Measurements from ENCODE around the gene GPC4. TPM values are rescaled to one million over a fixed set of nuclear protein-coding genes. Genes with fewer than 3 reads are reported as not detected.

GPC4 gene
- total and polyA plus RNA-seq, 2 donors (not counting 3 experiments of a cell fraction or from before 2014, with no cell fraction given), result 0.20 TPM; not detected in 1

DNA sequence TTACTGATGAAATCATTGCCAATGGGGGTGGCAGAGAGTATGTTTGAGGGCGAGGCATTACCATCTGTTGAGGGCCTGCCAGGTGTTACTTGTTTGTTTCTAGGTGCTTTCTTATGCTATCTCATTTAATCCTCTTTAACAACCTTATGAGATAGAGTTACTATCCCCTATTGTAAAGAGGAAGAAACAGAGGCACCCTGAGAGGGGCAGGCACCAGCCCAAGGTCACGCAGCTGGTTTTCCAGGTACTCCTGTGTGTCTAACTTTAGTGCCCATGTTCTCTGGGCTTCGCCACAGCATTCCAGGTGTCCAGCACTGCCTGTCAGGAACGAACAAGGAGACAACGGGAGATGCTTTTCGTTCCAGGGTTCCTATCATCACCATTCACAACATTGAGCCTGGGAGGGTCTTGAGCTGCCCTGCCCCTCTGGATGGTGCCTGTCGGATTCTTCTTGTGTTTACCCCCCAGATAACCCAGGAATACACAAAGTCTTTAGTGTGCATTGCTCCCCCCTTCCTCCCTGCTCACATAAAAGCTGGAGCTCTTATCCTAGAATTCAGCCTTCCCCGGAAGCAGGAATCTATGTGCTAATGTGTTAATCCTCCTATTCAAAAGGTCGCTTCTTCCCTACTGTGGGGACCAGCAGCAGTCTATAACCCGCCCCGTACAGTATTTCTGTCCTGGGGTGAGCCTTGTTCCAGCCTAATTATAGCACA, 24.9 kb upstream of the GPC4 start:
- H3K4me1 ChIP-seq (ENCODE audit: control insufficient read depth, extremely low read depth, insufficient read depth, low read length), result no peaks in the 10 kb centered on the region
- no peaks in the 10 kb centered on the region for H3K9me3 ChIP-seq (replicated peaks; ENCODE audit: control insufficient read depth, insufficient read depth, low read length)
- no peak overlapping the region for H3K27ac ChIP-seq (ENCODE audit: insufficient read depth, low read depth, low read length)
- H3K4me3 ChIP-seq (replicated peaks in 1 of 3; ENCODE audit: insufficient read depth in 1 of 3, low read depth in 1 of 3, low read length in 3 of 3), result no peak overlapping the region
- H3K27me3 ChIP-seq (ENCODE audit: control insufficient read depth in 2 of 2, insufficient read depth in 2 of 2, low read length in 2 of 2), result no peaks in the 10 kb centered on the region
- FAIRE-seq (no peak), DNase-seq (ENCODE audit: low read depth, low spot score) (no peak)
- no peak for TF ChIP-seq GATA2 (IDR thresholded peaks at IDR 0.05; ENCODE audit: insufficient read depth, insufficient read length, low read depth, low read length)
- TF ChIP-seq FOS (IDR thresholded peaks at IDR 0.05; ENCODE audit: borderline replicate concordance, insufficient read depth, low read length), result no peak
- TF ChIP-seq JUN (IDR thresholded peaks at IDR 0.05; ENCODE audit: borderline replicate concordance, insufficient read depth, insufficient read length, low read depth), result no peak
- no peak for TF ChIP-seq POLR2AphosphoS5 (IDR thresholded peaks at IDR 0.05; ENCODE audit: insufficient read depth, low read depth, low read length)
- no peak for TF ChIP-seq POLR2A (IDR thresholded peaks at IDR 0.05; ENCODE audit: low read depth, low read length)
- TF ChIP-seq, protein P1, sequence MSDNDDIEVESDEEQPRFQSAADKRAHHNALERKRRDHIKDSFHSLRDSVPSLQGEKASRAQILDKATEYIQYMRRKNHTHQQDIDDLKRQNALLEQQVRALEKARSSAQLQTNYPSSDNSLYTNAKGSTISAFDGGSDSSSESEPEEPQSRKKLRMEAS (IDR thresholded peaks at IDR 0.05; ENCODE audit: insufficient read depth, insufficient read length), result no peak
- TF ChIP-seq, protein P2, sequence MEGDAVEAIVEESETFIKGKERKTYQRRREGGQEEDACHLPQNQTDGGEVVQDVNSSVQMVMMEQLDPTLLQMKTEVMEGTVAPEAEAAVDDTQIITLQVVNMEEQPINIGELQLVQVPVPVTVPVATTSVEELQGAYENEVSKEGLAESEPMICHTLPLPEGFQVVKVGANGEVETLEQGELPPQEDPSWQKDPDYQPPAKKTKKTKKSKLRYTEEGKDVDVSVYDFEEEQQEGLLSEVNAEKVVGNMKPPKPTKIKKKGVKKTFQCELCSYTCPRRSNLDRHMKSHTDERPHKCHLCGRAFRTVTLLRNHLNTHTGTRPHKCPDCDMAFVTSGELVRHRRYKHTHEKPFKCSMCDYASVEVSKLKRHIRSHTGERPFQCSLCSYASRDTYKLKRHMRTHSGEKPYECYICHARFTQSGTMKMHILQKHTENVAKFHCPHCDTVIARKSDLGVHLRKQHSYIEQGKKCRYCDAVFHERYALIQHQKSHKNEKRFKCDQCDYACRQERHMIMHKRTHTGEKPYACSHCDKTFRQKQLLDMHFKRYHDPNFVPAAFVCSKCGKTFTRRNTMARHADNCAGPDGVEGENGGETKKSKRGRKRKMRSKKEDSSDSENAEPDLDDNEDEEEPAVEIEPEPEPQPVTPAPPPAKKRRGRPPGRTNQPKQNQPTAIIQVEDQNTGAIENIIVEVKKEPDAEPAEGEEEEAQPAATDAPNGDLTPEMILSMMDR (IDR thresholded peaks at IDR 0.05; ENCODE audit: extremely low read depth in 1 of 2, insufficient read depth in 1 of 2, low read depth in 1 of 2, low read length in 2 of 2), result no peak
- TF ChIP-seq MYC (IDR thresholded peaks at IDR 0.05; ENCODE audit: low read depth, low read length), result no peak
- POLR2A ChIA-PET, result no interaction called here
- H4K20me1 ChIP-seq (replicated peaks; ENCODE audit: control insufficient read depth, extremely low read depth, insufficient read depth, low read length), result no peaks in the 10 kb centered on the region
- dilution Hi-C loops (cut with MboI; ENCODE audit: extremely low pct_ligation_motif_present, low sequenced_read_pairs), result no loop called here
- no peak overlapping the region for H3K9ac ChIP-seq (replicated peaks; ENCODE audit: extremely low read depth, insufficient read depth, low read length)
- H3K9me1 ChIP-seq (replicated peaks; ENCODE audit: control insufficient read depth, extremely low read depth, insufficient read depth, low read length), result no peaks in the 10 kb centered on the region
- H3K4me2 ChIP-seq (ENCODE audit: insufficient read depth, low read length), result no peak overlapping the region
- CTCF ChIA-PET, result no interaction called here
- H3K79me2 ChIP-seq (ENCODE audit: control insufficient read depth, insufficient read depth, low read length), result no peaks in the 10 kb centered on the region
- no peak overlapping the region for H2AFZ ChIP-seq (ENCODE audit: low read depth, low read length)
- H3K36me3 ChIP-seq (ENCODE audit: control insufficient read depth in 2 of 2, extremely low read depth in 1 of 2, insufficient read depth in 2 of 2, low read length in 2 of 2), result no peaks in the 10 kb centered on the region
- BruUV-seq (replicated peaks), result no TSS peak
- intact Hi-C loops (cut with micrococcal nuclease), result no loop called here

Measured in endothelial cell of umbilical vein (primary cell).